Activated CD8-positive, alpha-beta memory T cell treated with anti-CD3 and anti-CD28 coated beads, Interleukin-2, amount 50 U/mL, for 1 hour (primary cell): ENCODE data around the gene DDN.

Experiments used
- DNase-seq: peaks from one replicate; pipeline ENCODE4 v3.0.0-alpha.2; 2020; ENCODE audit errors: extremely low read depth

Gene DDN

GRCh38 chr12:48982397-48983080, 16.6 kb downstream of the DDN start:
- no peak for DNase-seq

- DNase-seq, result no peak
Measured at GRCh38 chr12:48981757-48982157, 17.4 kb downstream of the DDN start.

GRCh38 chr12:48980953-48981756, 18.0 kb downstream of the DDN start:
- DNase-seq, result no peak

GRCh38 chr12:48980389-48980952, 18.7 kb downstream of the DDN start:
- DNase-seq, result no peak

- DNase-seq, result no peak
Measured at GRCh38 chr12:48979602-48980388, 19.4 kb downstream of the DDN start.

- no peak for DNase-seq
Measured at GRCh38 chr12:48978741-48979601, 20.2 kb downstream of the DDN start.

GRCh38 chr12:48978291-48978740, 20.9 kb downstream of the DDN start, which contains the start of gene WNT1:
Gene WNT1, plus strand, starts transcription at chr12:48978322. Its CDS starts 329 bp downstream, at chr12:48978651.
- DNase-seq, result no peak

GRCh38 chr12:48977290-48978281, 21.6 kb downstream of the DDN start:
- peak; percentile 65 for DNase-seq

GRCh38 chr12:48973941-48974673, 25.1 kb downstream of the DDN start:
- no peak for DNase-seq

GRCh38 chr12:48973531-48973930, 25.6 kb downstream of the DDN start:
- DNase-seq, result no peak

GRCh38 chr12:48972952-48973483, 26.2 kb downstream of the DDN start:
- no peak for DNase-seq

- DNase-seq, result no peak
Measured at GRCh38 chr12:48972213-48972951, 26.8 kb downstream of the DDN start.

GRCh38 chr12:48970702-48971334, 28.4 kb downstream of the DDN start:
- DNase-seq, result no peak

GRCh38 chr12:48969833-48970701, 29.1 kb downstream of the DDN start:
- DNase-seq, result no peak

GRCh38 chr12:48969160-48969771, 29.9 kb downstream of the DDN start:
- no peak for DNase-seq

GRCh38 chr12:48968467-48968866, 30.7 kb downstream of the DDN start:
- no peak for DNase-seq
